SU-DHL-6 (cell line): Measurements from ENCODE around the gene MAML2.

Experiments used
- EZH2phosphoT487 ChIP-seq: fragments of 200-600 bp; sonication (generic), shearing (Covaris generic); conservative IDR thresholded peaks from 2 replicates; pipeline ENCODE4 v1.6.1; 2018; ENCODE audit warnings: mild to moderate bottlenecking, antibody characterized with exemption, low read length, moderate library complexity, mixed read lengths
- TF ChIP-seq, protein P1 (sequence below): fragments of 200-600 bp; sonication (generic); IDR thresholded peaks from one replicate; pipeline ENCODE4 v1.5.1; 2017; ENCODE audit warnings: antibody characterized with exemption, mild to moderate bottlenecking, low read length, moderate library complexity; ENCODE audit not compliant: insufficient read depth, poor library complexity, severe bottlenecking

- TF ChIP-seq, protein P1, sequence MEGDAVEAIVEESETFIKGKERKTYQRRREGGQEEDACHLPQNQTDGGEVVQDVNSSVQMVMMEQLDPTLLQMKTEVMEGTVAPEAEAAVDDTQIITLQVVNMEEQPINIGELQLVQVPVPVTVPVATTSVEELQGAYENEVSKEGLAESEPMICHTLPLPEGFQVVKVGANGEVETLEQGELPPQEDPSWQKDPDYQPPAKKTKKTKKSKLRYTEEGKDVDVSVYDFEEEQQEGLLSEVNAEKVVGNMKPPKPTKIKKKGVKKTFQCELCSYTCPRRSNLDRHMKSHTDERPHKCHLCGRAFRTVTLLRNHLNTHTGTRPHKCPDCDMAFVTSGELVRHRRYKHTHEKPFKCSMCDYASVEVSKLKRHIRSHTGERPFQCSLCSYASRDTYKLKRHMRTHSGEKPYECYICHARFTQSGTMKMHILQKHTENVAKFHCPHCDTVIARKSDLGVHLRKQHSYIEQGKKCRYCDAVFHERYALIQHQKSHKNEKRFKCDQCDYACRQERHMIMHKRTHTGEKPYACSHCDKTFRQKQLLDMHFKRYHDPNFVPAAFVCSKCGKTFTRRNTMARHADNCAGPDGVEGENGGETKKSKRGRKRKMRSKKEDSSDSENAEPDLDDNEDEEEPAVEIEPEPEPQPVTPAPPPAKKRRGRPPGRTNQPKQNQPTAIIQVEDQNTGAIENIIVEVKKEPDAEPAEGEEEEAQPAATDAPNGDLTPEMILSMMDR, result no peak
- no peak for TF ChIP-seq EZH2phosphoT487
Measured at GRCh38 chr11:96390488-96390792, 47.4 kb upstream of the MAML2 start.
